IMR-90 (cell line): ENCODE data around the gene OR52M1. TPM values are rescaled to one million over a fixed set of nuclear protein-coding genes. Genes with fewer than 3 reads are reported as not detected.

ENCODE experiments used
- ATAC-seq: fragments of 200-7000 bp; cut with Tn5 transposase; 2 replicates; pipeline ENCODE4 v1.9.1; 2020; ENCODE audit warnings: low read depth, mild to moderate bottlenecking, moderate library complexity
- BruUV-seq: library from RNA; stranded (reverse); fragments of 400-500 nt; replicated peaks from 2 replicates; lab custom pipeline; 2021; lab: Mats Ljungman, UMichigan
- CTCF ChIA-PET: fragments of 300-600 bp; formaldehyde crosslinking; extraction: SDS; loops from one replicate; lab custom pipeline; 2021; ENCODE audit warnings: antibody characterized with exemption; lab: Yijun Ruan, JAX
- POLR2A ChIA-PET: fragments of 300-600 bp; sonication (Branson Sonifier 250); formaldehyde crosslinking; loops from one replicate; lab custom pipeline; 2022; ENCODE audit warnings: antibody characterized with exemption; ENCODE audit not compliant: unreplicated experiment; lab: Charles Lee
- DNase-seq: peaks from one replicate; pipeline ENCODE4 v3.0.0; 2013
- H2AFZ ChIP-seq: replicated peaks from 2 replicates; pipeline ENCODE3; 2013; ENCODE audit warnings: low read length, mild to moderate bottlenecking; ENCODE audit not compliant: poor library complexity
- H2AK5ac ChIP-seq: 2 replicates; pipeline ENCODE4 v1.6.1; 2013; ENCODE audit warnings: low read depth, low read length, inconsistent platforms
- H2AK9ac ChIP-seq: replicated peaks from 2 replicates; pipeline ENCODE3; 2013; ENCODE audit warnings: mild to moderate bottlenecking, low read depth, low read length, moderate library complexity; ENCODE audit not compliant: poor library complexity
- H2BK120ac ChIP-seq: 2 replicates; pipeline ENCODE4 v1.6.1; 2013; ENCODE audit warnings: low read depth, low read length, inconsistent platforms
- H2BK15ac ChIP-seq: 3 replicates; pipeline ENCODE4 v1.6.1; 2013; ENCODE audit warnings: low read depth, low read length, inconsistent platforms
- H2BK20ac ChIP-seq: 2 replicates; pipeline ENCODE4 v1.6.1; 2013; ENCODE audit warnings: low read depth, mild to moderate bottlenecking, inconsistent platforms, low read length, moderate library complexity
- H2BK5ac ChIP-seq: 2 replicates; pipeline ENCODE4 v1.6.1; 2013; ENCODE audit warnings: mild to moderate bottlenecking, low read depth, low read length, inconsistent platforms; ENCODE audit not compliant: poor library complexity, severe bottlenecking
- H3K14ac ChIP-seq: replicated peaks from 2 replicates; pipeline ENCODE4 v1.6.1; 2013; ENCODE audit warnings: low read depth, low read length, inconsistent platforms
- H3K18ac ChIP-seq: 2 replicates; pipeline ENCODE4 v1.6.1; 2013; ENCODE audit warnings: low read depth, low read length, control low read depth
- H3K23ac ChIP-seq: 2 replicates; pipeline ENCODE4 v1.6.1; 2013; ENCODE audit warnings: low read depth, low read length, inconsistent platforms
- H3K27ac ChIP-seq: 2 replicates; pipeline ENCODE4 v1.5.1; 2013; ENCODE audit warnings: mild to moderate bottlenecking, control low read depth, low read length; ENCODE audit not compliant: insufficient read depth
- H3K27me3 ChIP-seq: 2 replicates; pipeline ENCODE4 v1.6.1; 2013; ENCODE audit warnings: low read length; ENCODE audit not compliant: control insufficient read depth, insufficient read depth
- H3K36me3 ChIP-seq: 2 replicates; pipeline ENCODE4 v1.6.1; 2013; ENCODE audit warnings: low read length, mixed read lengths; ENCODE audit not compliant: control insufficient read depth, insufficient read depth
- H3K4ac ChIP-seq: 2 replicates; pipeline ENCODE4 v1.6.1; 2013; ENCODE audit warnings: low read depth, low read length, inconsistent platforms
- H3K4me1 ChIP-seq: 2 replicates; pipeline ENCODE4 v1.6.1; 2013; ENCODE audit warnings: low read length, mixed read lengths; ENCODE audit not compliant: control insufficient read depth, insufficient read depth
- H3K4me2 ChIP-seq: 2 replicates; pipeline ENCODE4 v1.6.1; 2013; ENCODE audit warnings: low read depth, mild to moderate bottlenecking, control low read depth, low read length, moderate library complexity
- H3K4me3 ChIP-seq: 2 replicates; pipeline ENCODE4 v1.5.1; 2013; ENCODE audit warnings: low read depth, mild to moderate bottlenecking, control low read depth, low read length, moderate library complexity; ENCODE audit not compliant: insufficient read depth
- H3K56ac ChIP-seq: 2 replicates; pipeline ENCODE4 v1.6.1; 2013; ENCODE audit warnings: low read length, inconsistent platforms; ENCODE audit not compliant: insufficient read depth; ENCODE audit errors: extremely low read depth
- H3K79me1 ChIP-seq, 2 experiments: 2 replicates each; pipeline ENCODE4 v1.6.1; 2013; ENCODE audit warnings: low read length in 2 of 2, inconsistent platforms in 1 of 2, low read depth in 1 of 2
- H3K9ac ChIP-seq: 2 replicates; pipeline ENCODE4 v1.6.1; 2013; ENCODE audit warnings: low read depth, low read length, control low read depth
- H3K9me1 ChIP-seq: 2 replicates; pipeline ENCODE4 v1.6.1; 2013; ENCODE audit warnings: low read length, inconsistent platforms; ENCODE audit not compliant: insufficient read depth
- H3K9me3 ChIP-seq: 2 replicates; pipeline ENCODE4 v1.6.1; 2013; ENCODE audit warnings: low read length; ENCODE audit not compliant: control insufficient read depth, insufficient read depth
- H4K20me1 ChIP-seq: 2 replicates; pipeline ENCODE4 v1.6.1; 2013; ENCODE audit warnings: low read length, inconsistent platforms; ENCODE audit not compliant: insufficient read depth
- H4K5ac ChIP-seq: 2 replicates; pipeline ENCODE4 v1.6.1; 2013; ENCODE audit warnings: mild to moderate bottlenecking, low read depth, low read length, control low read depth
- H4K8ac ChIP-seq, 2 experiments: 2 replicates each; pipeline ENCODE4 v1.6.1; 2013; ENCODE audit warnings: low read depth in 2 of 2, low read length in 2 of 2, control low read depth in 1 of 2, inconsistent platforms in 1 of 2
- H4K91ac ChIP-seq: 2 replicates; pipeline ENCODE4 v1.6.1; 2013; ENCODE audit warnings: low read depth, low read length, inconsistent platforms; ENCODE audit not compliant: insufficient read depth
- MAFK ChIP-seq: IDR thresholded peaks from 2 replicates; pipeline ENCODE4 v1.6.1; 2012; ENCODE audit warnings: low read depth, low read length, improper control_type of control experiment
- RAD21 ChIP-seq: IDR thresholded peaks from 2 replicates; pipeline ENCODE4 v1.6.1; 2012; ENCODE audit warnings: low read length, improper control_type of control experiment
- WGBS, 2 experiments: methylation state at CpG; one replicate each; pipeline versions ENCODE4 v1.1.5 to v1.1.7; 2013; ENCODE audit warnings: missing lambda C conversion rate in 2 of 2; ENCODE audit not compliant: insufficient read length in 1 of 2; ENCODE audit errors: extremely low coverage in 2 of 2; 5-methylcytosine and 5-hydroxymethylcytosine counted together
- dilution Hi-C: fragments of 300-500 bp; cut with HindIII; formaldehyde crosslinking; loops from one replicate; pipeline ENCODE4 v1.14.3; 2018; ENCODE audit warnings: low sequenced_read_pairs; ENCODE audit not compliant: unreplicated experiment
- in situ Hi-C: fragments of 300-500 bp; cut with MboI; formaldehyde crosslinking; loops from 3 replicates; pipeline ENCODE4 v1.14.3; 2019; ENCODE audit warnings: low sequenced_read_pairs, inconsistent platforms, mixed read lengths
- intact Hi-C: fragments of 100-400 bp; cut with micrococcal nuclease; formaldehyde crosslinking; loops from 2 replicates; pipeline ENCODE4 v1.10.0; 2022
- polyA plus RNA-seq, 3 experiments: library from polyadenylated mRNA; depleted of rRNA; stranded (reverse); fragments of >200 nt; gene quantifications; 2 replicates each; pipeline ENCODE4 v1.2.3, GENCODE V29; 2012; ENCODE audit warnings: low replicate concordance in 1 of 3
- total RNA-seq: library from RNA; depleted of rRNA; stranded (reverse); fragments of >200 nt; gene quantifications from 2 replicates; pipeline ENCODE4 v1.2.3, GENCODE V29; 2012

Gene OR52M1
- total and polyA plus RNA-seq, 2 of the 4 experiments (the other 2 are of a cell fraction), result not detected

- TF ChIP-seq MAFK (peak; percentile 79), RAD21 (no peak)
- H3K4me1 ChIP-seq, result no peaks in the 10 kb centered on the region
- ChIA-PET CTCF (no interaction called here), POLR2A (no interaction called here)
- no peak overlapping the region for H3K4ac ChIP-seq
- H3K9me3 ChIP-seq, result no peaks in the 10 kb centered on the region
- H2BK20ac ChIP-seq, result no peak overlapping the region
- no peak overlapping the region for H2AFZ ChIP-seq
- H3K14ac ChIP-seq, result no peak overlapping the region
- WGBS, 2 experiments, result 29% methylated on average over 1 of the region's 6 CpGs; no CpG with 5 or more reads in 1 of the 2 experiments
- H3K4me3 ChIP-seq, result no peak overlapping the region
- H3K9ac ChIP-seq, result no peak overlapping the region
- no peak overlapping the region for H3K4me2 ChIP-seq
- no peak overlapping the region for H4K8ac ChIP-seq
- no peak overlapping the region for H2BK120ac ChIP-seq
- dilution Hi-C loops, result no loop called here
- ATAC-seq (no peak), DNase-seq (no peak)
- H3K27me3 ChIP-seq, result no peaks in the 10 kb centered on the region; the same call in 1 of the 2 replicates
- H4K91ac ChIP-seq, result no peak overlapping the region
- no peak overlapping the region for H2AK9ac ChIP-seq
- no peak overlapping the region for H2BK5ac ChIP-seq
- intact Hi-C loops, result no loop called here
- H3K56ac ChIP-seq, result no peak overlapping the region
- H3K18ac ChIP-seq, result no peak overlapping the region
- in situ Hi-C loops, result no loop called here
- no peak overlapping the region for H2BK15ac ChIP-seq
- no peak overlapping the region for H4K5ac ChIP-seq
- H3K9me1 ChIP-seq, result no peaks in the 10 kb centered on the region
- no peaks in the 10 kb centered on the region for H4K20me1 ChIP-seq
- H3K36me3 ChIP-seq, result no peaks in the 10 kb centered on the region
- H3K27ac ChIP-seq, result no peak overlapping the region
- no peaks in the 10 kb centered on the region for H3K79me1 ChIP-seq
- BruUV-seq, result no TSS peak
- no peak overlapping the region for H3K23ac ChIP-seq
- H2AK5ac ChIP-seq, result no peak overlapping the region
Measured at GRCh38 chr11:4578624-4579023, 33.6 kb downstream of the OR52M1 start.
